HEK293 (cell line): ENCODE measurements around the gene BORCS8.

Source experiments
- CTCF ChIA-PET: fragments of 350-600 bp; formaldehyde crosslinking; extraction: SDS; loops from one replicate; lab custom pipeline; 2021; ENCODE audit warnings: antibody characterized with exemption; lab: Yijun Ruan, JAX
- POLR2A ChIA-PET: fragments of 300-600 bp; formaldehyde crosslinking; extraction: SDS; loops from one replicate; lab custom pipeline; 2020; ENCODE audit warnings: antibody characterized with exemption, inconsistent platforms; lab: Yijun Ruan, JAX
- H3K27ac ChIP-seq: fragments of 200-500 bp; sonication (Bioruptor generic); 2 replicates; pipeline ENCODE4 v1.5.1; 2014; ENCODE audit warnings: low read depth, low read length, control low read depth, inconsistent platforms; ENCODE audit errors: extremely low read depth
- H3K36me3 ChIP-seq, 2 experiments: fragments of 200-500 bp in 1 of 2; sonication (Bioruptor generic) in 1 of 2; 1 replicate in 1 of 2; 2 replicates in 1 of 2; pipeline ENCODE4 v1.5.1; 2014 to 2017; ENCODE audit warnings: inconsistent platforms in 2 of 2, low read length in 2 of 2; ENCODE audit not compliant: control insufficient read depth in 2 of 2, insufficient read depth in 1 of 2
- H3K4me1 ChIP-seq: fragments of 200-500 bp; sonication (Bioruptor generic); 2 replicates; pipeline ENCODE4 v1.5.1; 2014; ENCODE audit warnings: mild to moderate bottlenecking, low read length, inconsistent platforms; ENCODE audit not compliant: control insufficient read depth, insufficient read depth
- H3K4me3 ChIP-seq: 2 replicates; pipeline ENCODE4 v1.5.1; 2011; ENCODE audit warnings: low read depth, mild to moderate bottlenecking, control low read depth, low read length, moderate library complexity
- H3K9me3 ChIP-seq: fragments of 200-500 bp; sonication (Bioruptor generic); 2 replicates; pipeline ENCODE4 v1.5.1; 2014; ENCODE audit warnings: low read depth, low read length, inconsistent platforms; ENCODE audit not compliant: control insufficient read depth, insufficient read depth
- KLF1 ChIP-seq: fragments of 450-650 bp; formaldehyde crosslinking; IDR thresholded peaks from 2 replicates; pipeline ENCODE4 v1.5.1; 2016; ENCODE audit warnings: missing biosample characterization, missing genetic modification characterization
- KLF10 ChIP-seq: fragments of 450-650 bp; IDR thresholded peaks from 2 replicates; pipeline ENCODE4 v1.5.1; 2018; ENCODE audit warnings: missing biosample characterization, mild to moderate bottlenecking, missing genetic modification characterization
- SCRT1 ChIP-seq: fragments of 450-650 bp; formaldehyde crosslinking; IDR thresholded peaks from 2 replicates; pipeline ENCODE4 v1.5.1; 2016; ENCODE audit warnings: missing biosample characterization, missing genetic modification characterization, borderline replicate concordance
- YY2 ChIP-seq: fragments of 450-650 bp; formaldehyde crosslinking; IDR thresholded peaks from 2 replicates; pipeline ENCODE4 v1.5.1; 2016; ENCODE audit warnings: missing biosample characterization, missing genetic modification characterization
- ZBTB17 ChIP-seq: fragments of 450-650 bp; formaldehyde crosslinking; IDR thresholded peaks from 2 replicates; pipeline ENCODE4 v1.5.1; 2016; ENCODE audit warnings: missing biosample characterization, missing genetic modification characterization
- ZBTB21 ChIP-seq: fragments of 450-650 bp; formaldehyde crosslinking; IDR thresholded peaks from 2 replicates; pipeline ENCODE4 v1.5.1; 2017; ENCODE audit warnings: missing biosample characterization, missing genetic modification characterization
- ZFP3 ChIP-seq: fragments of 450-650 bp; formaldehyde crosslinking; IDR thresholded peaks from 2 replicates; pipeline ENCODE4 v1.5.1; 2016; ENCODE audit warnings: low read depth, missing biosample characterization, missing genetic modification characterization
- ZNF133 ChIP-seq: fragments of 450-650 bp; formaldehyde crosslinking; IDR thresholded peaks from 2 replicates; pipeline ENCODE4 v1.5.1; 2016; ENCODE audit warnings: missing biosample characterization, missing genetic modification characterization
- ZNF146 ChIP-seq: fragments of 450-650 bp; formaldehyde crosslinking; IDR thresholded peaks from 2 replicates; pipeline ENCODE4 v1.5.1; 2016; ENCODE audit warnings: missing biosample characterization, missing genetic modification characterization
- ZNF37A ChIP-seq: fragments of 450-650 bp; IDR thresholded peaks from 2 replicates; pipeline ENCODE4 v1.5.1; 2018; ENCODE audit warnings: missing biosample characterization, missing genetic modification characterization
- ZNF548 ChIP-seq: fragments of 450-650 bp; formaldehyde crosslinking; IDR thresholded peaks from 2 replicates; pipeline ENCODE4 v1.5.1; 2016; ENCODE audit warnings: missing biosample characterization, missing genetic modification characterization
- ZNF560 ChIP-seq: fragments of 450-650 bp; formaldehyde crosslinking; IDR thresholded peaks from 2 replicates; pipeline ENCODE4 v1.5.1; 2017; ENCODE audit warnings: missing biosample characterization, missing genetic modification characterization, borderline replicate concordance
- ZNF623 ChIP-seq: fragments of 450-650 bp; formaldehyde crosslinking; IDR thresholded peaks from 2 replicates; pipeline ENCODE4 v1.5.1; 2016; ENCODE audit warnings: missing biosample characterization, missing genetic modification characterization
- ZNF624 ChIP-seq: fragments of 450-650 bp; formaldehyde crosslinking; IDR thresholded peaks from 2 replicates; pipeline ENCODE4 v1.5.1; 2017; ENCODE audit warnings: missing biosample characterization, missing genetic modification characterization
- ZNF660 ChIP-seq: fragments of 450-650 bp; IDR thresholded peaks from 2 replicates; pipeline ENCODE4 v1.5.1; 2018; ENCODE audit warnings: missing biosample characterization, mild to moderate bottlenecking, missing genetic modification characterization
- ZNF664 ChIP-seq: fragments of 450-650 bp; formaldehyde crosslinking; IDR thresholded peaks from 2 replicates; pipeline ENCODE4 v1.5.1; 2016; ENCODE audit warnings: missing biosample characterization, missing genetic modification characterization
- ZNF707 ChIP-seq: fragments of 450-650 bp; formaldehyde crosslinking; IDR thresholded peaks from 2 replicates; pipeline ENCODE4 v1.5.1; 2016; ENCODE audit warnings: missing biosample characterization, missing genetic modification characterization
- ZNF747 ChIP-seq: fragments of 450-650 bp; formaldehyde crosslinking; IDR thresholded peaks from 2 replicates; pipeline ENCODE4 v1.5.1; 2016; ENCODE audit warnings: missing biosample characterization, missing genetic modification characterization
- TF ChIP-seq, protein P1 (sequence below): fragments of 450-650 bp; formaldehyde crosslinking; conservative IDR thresholded peaks from 2 replicates; pipeline ENCODE4 v1.5.1; 2016; ENCODE audit warnings: low read depth, missing biosample characterization, missing genetic modification characterization
- TF ChIP-seq, protein P2 (sequence below): fragments of 450-650 bp; formaldehyde crosslinking; IDR thresholded peaks from 2 replicates; pipeline ENCODE4 v1.5.1; 2016; ENCODE audit warnings: missing biosample characterization, missing genetic modification characterization
- TF ChIP-seq, protein P3 (sequence below): fragments of 450-650 bp; formaldehyde crosslinking; IDR thresholded peaks from 2 replicates; pipeline ENCODE4 v1.5.1; 2017; ENCODE audit warnings: missing biosample characterization, missing genetic modification characterization

The BORCS8 gene

DNA sequence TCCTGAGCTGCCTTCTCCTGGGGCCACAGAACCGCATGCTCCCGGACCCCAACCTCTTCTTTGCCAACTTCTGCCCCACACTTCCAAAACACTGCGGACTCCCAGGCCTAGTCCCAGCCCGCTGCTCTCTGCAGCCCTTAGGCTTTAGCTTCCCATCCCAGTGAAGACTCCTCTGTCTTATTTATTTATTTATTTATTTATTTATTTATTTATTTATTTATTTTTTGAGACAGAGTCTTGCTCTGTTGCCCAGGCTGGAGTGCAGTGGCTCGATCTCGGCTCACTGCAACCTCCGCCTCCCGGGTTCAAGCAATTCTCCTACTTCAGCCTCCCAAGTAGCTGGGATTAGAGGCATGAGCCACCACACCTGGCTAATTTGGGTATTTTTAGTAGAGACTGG, 43.4 kb downstream of the BORCS8 start (continued):
- TF ChIP-seq, protein P1, sequence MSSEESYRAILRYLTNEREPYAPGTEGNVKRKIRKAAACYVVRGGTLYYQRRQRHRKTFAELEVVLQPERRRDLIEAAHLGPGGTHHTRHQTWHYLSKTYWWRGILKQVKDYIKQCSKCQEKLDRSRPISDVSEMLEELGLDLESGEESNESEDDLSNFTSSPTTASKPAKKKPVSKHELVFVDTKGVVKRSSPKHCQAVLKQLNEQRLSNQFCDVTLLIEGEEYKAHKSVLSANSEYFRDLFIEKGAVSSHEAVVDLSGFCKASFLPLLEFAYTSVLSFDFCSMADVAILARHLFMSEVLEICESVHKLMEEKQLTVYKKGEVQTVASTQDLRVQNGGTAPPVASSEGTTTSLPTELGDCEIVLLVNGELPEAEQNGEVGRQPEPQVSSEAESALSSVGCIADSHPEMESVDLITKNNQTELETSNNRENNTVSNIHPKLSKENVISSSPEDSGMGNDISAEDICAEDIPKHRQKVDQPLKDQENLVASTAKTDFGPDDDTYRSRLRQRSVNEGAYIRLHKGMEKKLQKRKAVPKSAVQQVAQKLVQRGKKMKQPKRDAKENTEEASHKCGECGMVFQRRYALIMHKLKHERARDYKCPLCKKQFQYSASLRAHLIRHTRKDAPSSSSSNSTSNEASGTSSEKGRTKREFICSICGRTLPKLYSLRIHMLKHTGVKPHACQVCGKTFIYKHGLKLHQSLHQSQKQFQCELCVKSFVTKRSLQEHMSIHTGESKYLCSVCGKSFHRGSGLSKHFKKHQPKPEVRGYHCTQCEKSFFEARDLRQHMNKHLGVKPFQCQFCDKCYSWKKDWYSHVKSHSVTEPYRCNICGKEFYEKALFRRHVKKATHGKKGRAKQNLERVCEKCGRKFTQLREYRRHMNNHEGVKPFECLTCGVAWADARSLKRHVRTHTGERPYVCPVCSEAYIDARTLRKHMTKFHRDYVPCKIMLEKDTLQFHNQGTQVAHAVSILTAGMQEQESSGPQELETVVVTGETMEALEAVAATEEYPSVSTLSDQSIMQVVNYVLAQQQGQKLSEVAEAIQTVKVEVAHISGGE (tag by site-specific recombination): peak; percentile 68

DNA sequence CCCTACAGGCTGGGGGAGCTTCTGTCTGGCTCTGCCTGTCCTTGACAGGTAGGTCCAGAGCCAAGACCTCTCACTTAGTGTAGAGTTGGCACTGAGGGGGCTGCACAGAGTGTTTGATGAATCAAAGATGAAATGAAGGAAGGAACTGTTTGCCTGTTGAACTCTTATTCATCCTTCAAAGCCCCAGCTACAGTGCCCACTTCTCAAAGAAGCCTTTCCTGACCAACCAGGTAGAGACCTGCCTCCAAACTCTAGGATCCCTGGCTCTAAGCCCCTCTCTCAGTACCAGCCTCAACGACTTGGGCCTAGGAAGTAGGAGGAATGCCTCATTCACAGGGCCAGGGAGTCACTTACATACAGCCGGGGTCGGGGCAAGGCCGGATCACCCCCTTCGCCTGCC, 44.6 kb downstream of the BORCS8 start:
- H3K4me1 ChIP-seq: no peaks in the 10 kb centered on the region
- H3K4me3 ChIP-seq: no peak overlapping the region
- peaks cover 0 to 5% of the 10 kb centered on the region in 2 experiments; a peak in 2 of 3 replicates for H3K36me3 ChIP-seq
- CTCF ChIA-PET: interaction anchor here (0.6 to 5.4 kb wide), 11 partner anchors 10 to 407 kb away, joined by 3 to 47 read pairs (median 4); no protein-coding TSS in a partner anchor
- H3K9me3 ChIP-seq: no peaks in the 10 kb centered on the region
- no peak overlapping the region for H3K27ac ChIP-seq
- no peak for TF ChIP-seq ZNF548
- TF ChIP-seq ZFP3 (tag by site-specific recombination): peak; percentile 92
- TF ChIP-seq, all 188 proteins: peak for 1
- POLR2A ChIA-PET: no interaction called here

DNA sequence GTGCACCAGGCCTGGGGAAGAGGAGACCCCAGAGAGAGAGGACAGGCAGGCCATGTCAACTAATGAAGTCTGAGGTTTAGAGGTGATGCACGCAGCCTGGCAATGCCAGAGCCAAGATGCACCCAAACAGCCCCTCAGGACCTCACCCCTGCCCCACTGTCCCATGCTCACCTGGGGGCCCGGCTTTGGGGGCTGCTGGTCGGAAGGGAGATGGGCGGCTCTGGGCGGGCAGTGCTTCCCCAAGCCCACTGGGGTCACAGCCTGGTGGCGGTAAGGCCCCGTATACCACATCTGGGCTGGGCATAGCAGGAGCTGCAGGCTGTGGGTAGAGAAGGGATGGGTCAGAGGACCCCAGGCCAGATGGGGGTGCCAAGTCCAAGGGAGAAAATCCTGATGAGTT, 45.1 kb downstream of the BORCS8 start:
- Histone ChIP-seq H3K4me1 (no peaks in the 10 kb centered on the region), H3K27ac (no peak overlapping the region), H3K36me3 (peaks cover 0 to 5% of the 10 kb centered on the region in 2 experiments; a peak in 2 of 3 replicates), H3K9me3 (no peaks in the 10 kb centered on the region), H3K4me3 (no peak overlapping the region)
- TF ChIP-seq ZNF560: no peak
- no peak for TF ChIP-seq KLF1 (tag by site-specific recombination)
- no peak for TF ChIP-seq ZNF623
- TF ChIP-seq ZBTB17 (tag by site-specific recombination): no peak
- TF ChIP-seq, protein P2, sequence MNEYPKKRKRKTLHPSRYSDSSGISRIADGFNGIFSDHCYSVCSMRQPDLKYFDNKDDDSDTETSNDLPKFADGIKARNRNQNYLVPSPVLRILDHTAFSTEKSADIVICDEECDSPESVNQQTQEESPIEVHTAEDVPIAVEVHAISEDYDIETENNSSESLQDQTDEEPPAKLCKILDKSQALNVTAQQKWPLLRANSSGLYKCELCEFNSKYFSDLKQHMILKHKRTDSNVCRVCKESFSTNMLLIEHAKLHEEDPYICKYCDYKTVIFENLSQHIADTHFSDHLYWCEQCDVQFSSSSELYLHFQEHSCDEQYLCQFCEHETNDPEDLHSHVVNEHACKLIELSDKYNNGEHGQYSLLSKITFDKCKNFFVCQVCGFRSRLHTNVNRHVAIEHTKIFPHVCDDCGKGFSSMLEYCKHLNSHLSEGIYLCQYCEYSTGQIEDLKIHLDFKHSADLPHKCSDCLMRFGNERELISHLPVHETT (tag by site-specific recombination): no peak
- no peak for TF ChIP-seq ZBTB21 (tag by site-specific recombination)
- no peak for TF ChIP-seq ZNF660 (tag by site-specific recombination)
- no peak for TF ChIP-seq ZNF624
- TF ChIP-seq ZNF747 (tag by site-specific recombination): no peak
- TF ChIP-seq ZNF37A (tag by site-specific recombination): no peak
- no peak for TF ChIP-seq ZNF146
- TF ChIP-seq, protein P3, sequence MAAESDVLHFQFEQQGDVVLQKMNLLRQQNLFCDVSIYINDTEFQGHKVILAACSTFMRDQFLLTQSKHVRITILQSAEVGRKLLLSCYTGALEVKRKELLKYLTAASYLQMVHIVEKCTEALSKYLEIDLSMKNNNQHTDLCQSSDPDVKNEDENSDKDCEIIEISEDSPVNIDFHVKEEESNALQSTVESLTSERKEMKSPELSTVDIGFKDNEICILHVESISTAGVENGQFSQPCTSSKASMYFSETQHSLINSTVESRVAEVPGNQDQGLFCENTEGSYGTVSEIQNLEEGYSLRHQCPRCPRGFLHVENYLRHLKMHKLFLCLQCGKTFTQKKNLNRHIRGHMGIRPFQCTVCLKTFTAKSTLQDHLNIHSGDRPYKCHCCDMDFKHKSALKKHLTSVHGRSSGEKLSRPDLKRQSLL (tag by site-specific recombination): no peak
- TF ChIP-seq SCRT1 (tag by site-specific recombination): no peak
- no peak for TF ChIP-seq ZNF664 (tag by site-specific recombination)
- no peak for TF ChIP-seq YY2 (tag by site-specific recombination)
- no peak for TF ChIP-seq KLF10 (tag by site-specific recombination)
- TF ChIP-seq ZNF707: no peak
- no peak for TF ChIP-seq ZNF133 (tag by site-specific recombination)
- ChIA-PET CTCF (interaction anchor here (0.5 to 5.4 kb wide), 10 partner anchors 10 to 196 kb away, joined by 3 to 47 read pairs (median 6); no protein-coding TSS in a partner anchor), POLR2A (no interaction called here)
